ENCODE measurements around the gene COL2A1. TPM values are rescaled to one million over a fixed set of nuclear protein-coding genes. Genes with fewer than 3 reads are reported as not detected.

The COL2A1 gene
- total RNA-seq, 1 experiment from 2014 or later, result 10.8 TPM

GRCh38 chr12:48029491-48030172 is 25.4 kb upstream of the COL2A1 start:
- Mint-ChIP-seq H3K4me3 (no peak overlapping the region), H3K27me3 (ENCODE audit: low read depth) (peaks cover 99% of the 10 kb centered on the region), H3K27ac (no peak overlapping the region), H3K9me3 (no peaks in the 10 kb centered on the region; a peak in 2 of 5 replicates), H3K36me3 (ENCODE audit: insufficient read depth in 1 of 3, low read depth in 3 of 3) (no peaks in the 10 kb centered on the region; a peak in 1 of 7 replicates), H3K4me1 (peaks cover 16 to 24% of the 10 kb centered on the region in 2 experiments)
- Histone ChIP-seq H3T11ph (ENCODE audit: low read length) (no peak overlapping the region), H3K4ac (ENCODE audit: low read depth, low read length) (no peak overlapping the region), H4K8ac (replicated peaks; ENCODE audit: insufficient read length, low read depth, low read length) (no peak overlapping the region), H3K56ac (ENCODE audit: insufficient read length, low read depth, low read length) (no peak overlapping the region), H3K14ac (ENCODE audit: insufficient read depth, low read length) (no peak overlapping the region), H2AK5ac (ENCODE audit: insufficient read length, low read length) (no peak overlapping the region), H4K5ac (ENCODE audit: insufficient read length, low read depth, low read length) (no peak overlapping the region), H3K79me2 (ENCODE audit: insufficient read depth, low read length) (no peaks in the 10 kb centered on the region), H2BK15ac (ENCODE audit: low read depth, low read length) (no peak overlapping the region), H3K18ac (ENCODE audit: insufficient read length, low read depth, low read length) (no peak overlapping the region), H3K27ac (ENCODE audit: insufficient read length, low read depth, low read length) (no peak overlapping the region), H3K79me1 (ENCODE audit: insufficient read depth, low read depth, low read length, poor library complexity, severe bottlenecking) (no peaks in the 10 kb centered on the region), H3K27me3 (ENCODE audit: insufficient read depth, low read length) (peaks cover 72% of the 10 kb centered on the region), H3K4me2 (ENCODE audit: insufficient read depth, insufficient read length, low read length) (no peak overlapping the region), H4K91ac (ENCODE audit: insufficient read length, low read depth, low read length) (no peak overlapping the region), H2BK12ac (ENCODE audit: insufficient read length, low read depth, low read length) (no peak overlapping the region), H3K9ac (ENCODE audit: extremely low read depth, insufficient read length, low read length) (no peak overlapping the region), H2BK20ac (ENCODE audit: low read depth, low read length, poor library complexity, severe bottlenecking) (no peak overlapping the region), H4K20me1 (ENCODE audit: control insufficient read depth, insufficient read depth, insufficient read length) (peaks cover 2% of the 10 kb centered on the region), H2BK120ac (ENCODE audit: low read depth, low read length, poor library complexity, severe bottlenecking) (no peak overlapping the region), H3K4me1 (ENCODE audit: insufficient read depth, low read length) (no peaks in the 10 kb centered on the region), H3K23me2 (ENCODE audit: insufficient read length, low read depth, low read length, poor library complexity, severe bottlenecking) (no peaks in the 10 kb centered on the region), H2BK5ac (ENCODE audit: insufficient read length, low read length) (no peak overlapping the region), H3K23ac (ENCODE audit: insufficient read length, low read depth, low read length) (no peak overlapping the region), H2AFZ (ENCODE audit: low read length) (no peak overlapping the region), H3K9me3 (ENCODE audit: control insufficient read depth, low read depth, low read length) (no peaks in the 10 kb centered on the region)
- no peak for DNase-seq
- no peak for TF ChIP-seq CTCF (conservative IDR thresholded peaks at IDR 0.05)
- no CpG with 5 or more reads among the region's 8 CpGs for WGBS (ENCODE audit: extremely low coverage, insufficient read length, low lambda C conversion rate)

All from H9 (cell line).